IMR-90 (cell line): Measurements from ENCODE around the gene THRA. TPM values are rescaled to one million over a fixed set of nuclear protein-coding genes. Genes with fewer than 3 reads are reported as not detected.

ENCODE experiments used
- ATAC-seq: fragments of 200-7000 bp; cut with Tn5 transposase; 2 replicates; pipeline ENCODE4 v1.9.1; 2020; ENCODE audit warnings: low read depth, mild to moderate bottlenecking, moderate library complexity
- BruUV-seq: library from RNA; stranded (reverse); fragments of 400-500 nt; replicated peaks from 2 replicates; lab custom pipeline; 2021; lab: Mats Ljungman, UMichigan
- CTCF ChIA-PET: fragments of 300-600 bp; formaldehyde crosslinking; extraction: SDS; loops from one replicate; lab custom pipeline; 2021; ENCODE audit warnings: antibody characterized with exemption; lab: Yijun Ruan, JAX
- POLR2A ChIA-PET: fragments of 300-600 bp; sonication (Branson Sonifier 250); formaldehyde crosslinking; loops from one replicate; lab custom pipeline; 2022; ENCODE audit warnings: antibody characterized with exemption; ENCODE audit not compliant: unreplicated experiment; lab: Charles Lee
- DNase-seq: peaks from one replicate; pipeline ENCODE4 v3.0.0; 2013
- H2AFZ ChIP-seq: replicated peaks from 2 replicates; pipeline ENCODE3; 2013; ENCODE audit warnings: low read length, mild to moderate bottlenecking; ENCODE audit not compliant: poor library complexity
- H2AK5ac ChIP-seq: 2 replicates; pipeline ENCODE4 v1.6.1; 2013; ENCODE audit warnings: low read depth, low read length, inconsistent platforms
- H2AK9ac ChIP-seq: replicated peaks from 2 replicates; pipeline ENCODE3; 2013; ENCODE audit warnings: mild to moderate bottlenecking, low read depth, low read length, moderate library complexity; ENCODE audit not compliant: poor library complexity
- H2BK120ac ChIP-seq: 2 replicates; pipeline ENCODE4 v1.6.1; 2013; ENCODE audit warnings: low read depth, low read length, inconsistent platforms
- H2BK15ac ChIP-seq: 3 replicates; pipeline ENCODE4 v1.6.1; 2013; ENCODE audit warnings: low read depth, low read length, inconsistent platforms
- H2BK20ac ChIP-seq: 2 replicates; pipeline ENCODE4 v1.6.1; 2013; ENCODE audit warnings: low read depth, mild to moderate bottlenecking, inconsistent platforms, low read length, moderate library complexity
- H2BK5ac ChIP-seq: 2 replicates; pipeline ENCODE4 v1.6.1; 2013; ENCODE audit warnings: mild to moderate bottlenecking, low read depth, low read length, inconsistent platforms; ENCODE audit not compliant: poor library complexity, severe bottlenecking
- H3K14ac ChIP-seq: replicated peaks from 2 replicates; pipeline ENCODE4 v1.6.1; 2013; ENCODE audit warnings: low read depth, low read length, inconsistent platforms
- H3K18ac ChIP-seq: 2 replicates; pipeline ENCODE4 v1.6.1; 2013; ENCODE audit warnings: low read depth, low read length, control low read depth
- H3K23ac ChIP-seq: 2 replicates; pipeline ENCODE4 v1.6.1; 2013; ENCODE audit warnings: low read depth, low read length, inconsistent platforms
- H3K27ac ChIP-seq: 2 replicates; pipeline ENCODE4 v1.5.1; 2013; ENCODE audit warnings: mild to moderate bottlenecking, control low read depth, low read length; ENCODE audit not compliant: insufficient read depth
- H3K27me3 ChIP-seq: 2 replicates; pipeline ENCODE4 v1.6.1; 2013; ENCODE audit warnings: low read length; ENCODE audit not compliant: control insufficient read depth, insufficient read depth
- H3K36me3 ChIP-seq: 2 replicates; pipeline ENCODE4 v1.6.1; 2013; ENCODE audit warnings: low read length, mixed read lengths; ENCODE audit not compliant: control insufficient read depth, insufficient read depth
- H3K4ac ChIP-seq: 2 replicates; pipeline ENCODE4 v1.6.1; 2013; ENCODE audit warnings: low read depth, low read length, inconsistent platforms
- H3K4me1 ChIP-seq: 2 replicates; pipeline ENCODE4 v1.6.1; 2013; ENCODE audit warnings: low read length, mixed read lengths; ENCODE audit not compliant: control insufficient read depth, insufficient read depth
- H3K4me2 ChIP-seq: 2 replicates; pipeline ENCODE4 v1.6.1; 2013; ENCODE audit warnings: low read depth, mild to moderate bottlenecking, control low read depth, low read length, moderate library complexity
- H3K4me3 ChIP-seq: 2 replicates; pipeline ENCODE4 v1.5.1; 2013; ENCODE audit warnings: low read depth, mild to moderate bottlenecking, control low read depth, low read length, moderate library complexity; ENCODE audit not compliant: insufficient read depth
- H3K56ac ChIP-seq: 2 replicates; pipeline ENCODE4 v1.6.1; 2013; ENCODE audit warnings: low read length, inconsistent platforms; ENCODE audit not compliant: insufficient read depth; ENCODE audit errors: extremely low read depth
- H3K79me1 ChIP-seq, 2 experiments: 2 replicates each; pipeline ENCODE4 v1.6.1; 2013; ENCODE audit warnings: low read length in 2 of 2, inconsistent platforms in 1 of 2, low read depth in 1 of 2
- H3K9ac ChIP-seq: 2 replicates; pipeline ENCODE4 v1.6.1; 2013; ENCODE audit warnings: low read depth, low read length, control low read depth
- H3K9me1 ChIP-seq: 2 replicates; pipeline ENCODE4 v1.6.1; 2013; ENCODE audit warnings: low read length, inconsistent platforms; ENCODE audit not compliant: insufficient read depth
- H3K9me3 ChIP-seq: 2 replicates; pipeline ENCODE4 v1.6.1; 2013; ENCODE audit warnings: low read length; ENCODE audit not compliant: control insufficient read depth, insufficient read depth
- H4K20me1 ChIP-seq: 2 replicates; pipeline ENCODE4 v1.6.1; 2013; ENCODE audit warnings: low read length, inconsistent platforms; ENCODE audit not compliant: insufficient read depth
- H4K5ac ChIP-seq: 2 replicates; pipeline ENCODE4 v1.6.1; 2013; ENCODE audit warnings: mild to moderate bottlenecking, low read depth, low read length, control low read depth
- H4K8ac ChIP-seq, 2 experiments: 2 replicates each; pipeline ENCODE4 v1.6.1; 2013; ENCODE audit warnings: low read depth in 2 of 2, low read length in 2 of 2, control low read depth in 1 of 2, inconsistent platforms in 1 of 2
- H4K91ac ChIP-seq: 2 replicates; pipeline ENCODE4 v1.6.1; 2013; ENCODE audit warnings: low read depth, low read length, inconsistent platforms; ENCODE audit not compliant: insufficient read depth
- FOS ChIP-seq: fragments of 150-350 bp; IDR thresholded peaks from 2 replicates; pipeline ENCODE4 v1.6.1; 2016; ENCODE audit warnings: low read depth, low read length
- MAZ ChIP-seq: IDR thresholded peaks from 2 replicates; pipeline ENCODE4 v1.6.1; 2012; ENCODE audit warnings: low read depth, mild to moderate bottlenecking, low read length, improper control_type of control experiment, moderate library complexity, borderline replicate concordance
- MXI1 ChIP-seq: IDR thresholded peaks from 2 replicates; pipeline ENCODE4 v1.6.1; 2012; ENCODE audit warnings: low read depth, mild to moderate bottlenecking, low read length, moderate library complexity, borderline replicate concordance
- RFX5 ChIP-seq: IDR thresholded peaks from 2 replicates; pipeline ENCODE4 v1.8.0; 2012; ENCODE audit warnings: low read depth, mild to moderate bottlenecking, low read length, moderate library complexity
- WGBS, 2 experiments: methylation state at CpG; one replicate each; pipeline versions ENCODE4 v1.1.5 to v1.1.7; 2013; ENCODE audit warnings: missing lambda C conversion rate in 2 of 2; ENCODE audit not compliant: insufficient read length in 1 of 2; ENCODE audit errors: extremely low coverage in 2 of 2; 5-methylcytosine and 5-hydroxymethylcytosine counted together
- dilution Hi-C: fragments of 300-500 bp; cut with HindIII; formaldehyde crosslinking; loops from one replicate; pipeline ENCODE4 v1.14.3; 2018; ENCODE audit warnings: low sequenced_read_pairs; ENCODE audit not compliant: unreplicated experiment
- in situ Hi-C: fragments of 300-500 bp; cut with MboI; formaldehyde crosslinking; loops from 3 replicates; pipeline ENCODE4 v1.14.3; 2019; ENCODE audit warnings: low sequenced_read_pairs, inconsistent platforms, mixed read lengths
- intact Hi-C: fragments of 100-400 bp; cut with micrococcal nuclease; formaldehyde crosslinking; loops from 2 replicates; pipeline ENCODE4 v1.10.0; 2022
- polyA plus RNA-seq, 3 experiments: library from polyadenylated mRNA; depleted of rRNA; stranded (reverse); fragments of >200 nt; gene quantifications; 2 replicates each; pipeline ENCODE4 v1.2.3, GENCODE V29; 2012; ENCODE audit warnings: low replicate concordance in 1 of 3
- total RNA-seq: library from RNA; depleted of rRNA; stranded (reverse); fragments of >200 nt; gene quantifications from 2 replicates; pipeline ENCODE4 v1.2.3, GENCODE V29; 2012
- TF ChIP-seq, protein P1 (sequence below): conservative IDR thresholded peaks from 2 replicates; pipeline ENCODE4 v1.5.1; 2012; ENCODE audit warnings: mild to moderate bottlenecking, low read depth, low read length, improper control_type of control experiment

The THRA gene
- total and polyA plus RNA-seq, 2 of the 4 experiments (the other 2 are of a cell fraction), result 22.0 to 23.4 TPM

- Histone ChIP-seq H4K20me1 (0 out of 2 replicates have a peak, but pooled peaks cover 4% of the 10 kb centered on the region), H2BK20ac (no peak overlapping the region; the same call in 1 of the 2 replicates), H3K27me3 (no peaks in the 10 kb centered on the region), H4K91ac (no peak overlapping the region; the same call in 1 of the 2 replicates), H3K27ac (no peak overlapping the region), H3K14ac (0 out of 2 replicates have a peak overlapping the region, but pooled peaks have one; percentile 14), H3K4me3 (no peak overlapping the region), H3K23ac (no peak overlapping the region; the same call in none of the 2 replicates), H4K8ac (no peak overlapping the region), H3K79me1 (peaks cover 5 to 28% of the 10 kb centered on the region in 2 experiments; a peak in 2 of 4 replicates), H3K4me2 (no peak overlapping the region), H3K9ac (no peak overlapping the region), H2BK120ac (no peak overlapping the region), H3K18ac (no peak overlapping the region), H2BK15ac (no peak overlapping the region), H3K9me1 (peaks cover 28% of the 10 kb centered on the region), H4K5ac (no peak overlapping the region), H3K4ac (peak overlapping the region; percentile 66; the same call in 1 of the 2 replicates), H2AK5ac (peak overlapping the region; percentile 25; the same call in 1 of the 2 replicates), H2AFZ (peak overlapping the region; percentile 18), H2BK5ac (no peak overlapping the region), H2AK9ac (no peak overlapping the region), H3K36me3 (no peaks in the 10 kb centered on the region), H3K4me1 (peaks cover 41% of the 10 kb centered on the region), H3K9me3 (no peaks in the 10 kb centered on the region), H3K56ac (no peak overlapping the region)
- CTCF ChIA-PET, result no interaction called here
- POLR2A ChIA-PET, result interaction anchor here (0.6 kb wide), 1 partner anchor 714 kb away, joined by 12 read pairs; no protein-coding TSS in a partner anchor
- dilution Hi-C loops (no loop called here), in situ Hi-C loops (no loop called here), intact Hi-C loops (no loop called here)
- WGBS, 2 experiments, result 63% methylated on average over 1 of the region's 3 CpGs; no CpG with 5 or more reads in 1 of the 2 experiments
- no peak for DNase-seq
- no TSS peak for BruUV-seq
- TF ChIP-seq, protein P1, sequence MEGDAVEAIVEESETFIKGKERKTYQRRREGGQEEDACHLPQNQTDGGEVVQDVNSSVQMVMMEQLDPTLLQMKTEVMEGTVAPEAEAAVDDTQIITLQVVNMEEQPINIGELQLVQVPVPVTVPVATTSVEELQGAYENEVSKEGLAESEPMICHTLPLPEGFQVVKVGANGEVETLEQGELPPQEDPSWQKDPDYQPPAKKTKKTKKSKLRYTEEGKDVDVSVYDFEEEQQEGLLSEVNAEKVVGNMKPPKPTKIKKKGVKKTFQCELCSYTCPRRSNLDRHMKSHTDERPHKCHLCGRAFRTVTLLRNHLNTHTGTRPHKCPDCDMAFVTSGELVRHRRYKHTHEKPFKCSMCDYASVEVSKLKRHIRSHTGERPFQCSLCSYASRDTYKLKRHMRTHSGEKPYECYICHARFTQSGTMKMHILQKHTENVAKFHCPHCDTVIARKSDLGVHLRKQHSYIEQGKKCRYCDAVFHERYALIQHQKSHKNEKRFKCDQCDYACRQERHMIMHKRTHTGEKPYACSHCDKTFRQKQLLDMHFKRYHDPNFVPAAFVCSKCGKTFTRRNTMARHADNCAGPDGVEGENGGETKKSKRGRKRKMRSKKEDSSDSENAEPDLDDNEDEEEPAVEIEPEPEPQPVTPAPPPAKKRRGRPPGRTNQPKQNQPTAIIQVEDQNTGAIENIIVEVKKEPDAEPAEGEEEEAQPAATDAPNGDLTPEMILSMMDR, result no peak
- TF ChIP-seq FOS (no peak), RFX5 (no peak), MXI1 (no peak), MAZ (no peak)
- no peak for ATAC-seq
Measured at GRCh38 chr17:40104594-40105486, 42.1 kb downstream of the THRA start.
